Lower leg skin (tissue), 4 donors: Measurements from ENCODE around the gene POGK. TPM values are rescaled to one million over a fixed set of nuclear protein-coding genes. Genes with fewer than 3 reads are reported as not detected.

ENCODE experiments used
- DNase-seq, 2 donors: peaks; one replicate each; pipeline ENCODE4 v3.0.0-alpha.2; 2019; ENCODE audit warnings: low spot score in 2 of 2
- H3K4me3 ChIP-seq: fragments of 200-600 bp; sonication (generic); 2 replicates; pipeline ENCODE4 v1.5.1; 2017; ENCODE audit warnings: mild to moderate bottlenecking, low read depth; ENCODE audit not compliant: poor library complexity, severe bottlenecking
- CTCF ChIP-seq, 3 donors: fragments of 450-650 bp; IDR thresholded peaks; one replicate each; pipeline ENCODE4 v1.5.1; 2016; ENCODE audit warnings: antibody characterized with exemption in 3 of 3, mild to moderate bottlenecking in 3 of 3, moderate library complexity in 2 of 3
- POLR2A ChIP-seq, 2 donors: fragments of 450-650 bp; IDR thresholded peaks; one replicate each; pipeline ENCODE4 v1.6.1; 2016 to 2017; ENCODE audit warnings: antibody characterized with exemption in 2 of 2, mild to moderate bottlenecking in 1 of 2, moderate library complexity in 1 of 2
- WGBS, 2 donors: methylation state at CpG; one replicate each; pipeline ENCODE4 v1.1.5; 2018; 5-methylcytosine and 5-hydroxymethylcytosine counted together
- intact Hi-C: fragments of 100-400 bp; cut with DNase I; formaldehyde crosslinking; loops from one replicate; pipeline ENCODE4 v1.15.0; 2023; ENCODE audit warnings: low total_unique reads
- total RNA-seq, 4 donors: library from RNA; depleted of rRNA; stranded (reverse); fragments of >200 nt; gene quantifications; one replicate each; pipeline ENCODE4 v1.1.0, GENCODE V29; 2016

The POGK gene
- total RNA-seq, 4 donors from 2014 or later, result 30.6 to 43.1 (median 34.0) TPM

GRCh38 chr1:166884971-166885370, 45.7 kb downstream of the POGK start:
- WGBS, 2 donors, result 87 to 91% methylated on average over 3 of the region's 3 CpGs

GRCh38 chr1:166888373-166889111, 49.3 kb downstream of the POGK start:
- no peak for DNase-seq
- whole genome bisulfite sequencing, 2 donors, result 73 to 80% methylated on average over 4 of the region's 4 CpGs
- no peak for TF ChIP-seq POLR2A (IDR thresholded peaks at IDR 0.05)
- no peak for TF ChIP-seq CTCF (IDR thresholded peaks at IDR 0.05)
- intact Hi-C loops, result no loop called here
- no peak overlapping the region for H3K4me3 ChIP-seq

More at GRCh38 chr1:166884971-166885370, 45.7 kb downstream of the POGK start:
- DNase-seq, result no peak
- H3K4me3 ChIP-seq, result no peak overlapping the region
- intact Hi-C loops, result no loop called here
- no peak for TF ChIP-seq CTCF (IDR thresholded peaks at IDR 0.05)
- no peak for TF ChIP-seq POLR2A (IDR thresholded peaks at IDR 0.05)

GRCh38 chr1:166889776-166890175, 50.5 kb downstream of the POGK start:
- intact Hi-C loops, result no loop called here
- no peak overlapping the region for H3K4me3 ChIP-seq
- no peak for DNase-seq
- no peak for TF ChIP-seq POLR2A (IDR thresholded peaks at IDR 0.05)
- no peak for TF ChIP-seq CTCF (IDR thresholded peaks at IDR 0.05)

GRCh38 chr1:166895766-166896165, 56.5 kb downstream of the POGK start:
- 82 to 86% methylated on average over 4 of the region's 4 CpGs for WGBS, 2 donors
- intact Hi-C loops, result no loop called here
- no peak for TF ChIP-seq CTCF (IDR thresholded peaks at IDR 0.05)
- no peak overlapping the region for H3K4me3 ChIP-seq
- no peak for DNase-seq

GRCh38 chr1:166899769-166900168, 60.5 kb downstream of the POGK start:
- intact Hi-C loops, result no loop called here
- H3K4me3 ChIP-seq, result no peak overlapping the region
- DNase-seq, result no peak
- TF ChIP-seq POLR2A (IDR thresholded peaks at IDR 0.05) (no peak), CTCF (IDR thresholded peaks at IDR 0.05) (no peak)

GRCh38 chr1:166900987-166901386, 61.7 kb downstream of the POGK start:
- intact Hi-C loops, result no loop called here

More at GRCh38 chr1:166900987-166901386, 61.7 kb downstream of the POGK start:
- WGBS, 2 donors, result 43 to 53% methylated on average over 4 of the region's 4 CpGs
- DNase-seq, result no peak
- H3K4me3 ChIP-seq, result no peak overlapping the region
- TF ChIP-seq CTCF (IDR thresholded peaks at IDR 0.05), result no peak
- TF ChIP-seq POLR2A (IDR thresholded peaks at IDR 0.05), result no peak
